Hematopoietic multipotent progenitor cell (in vitro differentiated cells): ENCODE data around the gene HIVEP2. TPM values are rescaled to one million over a fixed set of nuclear protein-coding genes. Genes with fewer than 3 reads are reported as not detected.

ENCODE experiments used
- DNase-seq, 3 donors: peaks; one replicate each; pipeline ENCODE4 v3.0.0-alpha.2; 2011 to 2015; ENCODE audit warnings: low read depth in 2 of 3, low spot score in 2 of 3
- total RNA-seq: library from RNA; depleted of rRNA; stranded (reverse); fragments of >200 nt; gene quantifications from one replicate; pipeline ENCODE4 v1.2.3, GENCODE V29; 2012

HIVEP2 gene
- total RNA-seq, 1 donor = 12.4 TPM

- DNase-seq = peak; percentile 41 to 56 (median 45)
Observed at GRCh38 chr6:142945446-142946180, 637 bp upstream of the HIVEP2 start.

- peak; percentile 77 to 98 (median 92) for DNase-seq
Observed at GRCh38 chr6:142944124-142945048, 590 bp downstream of the HIVEP2 start.

- DNase-seq = peak in 1 of 3 donors; percentile 24
Observed at GRCh38 chr6:142943711-142944123, 1.3 kb downstream of the HIVEP2 start.

DNA sequence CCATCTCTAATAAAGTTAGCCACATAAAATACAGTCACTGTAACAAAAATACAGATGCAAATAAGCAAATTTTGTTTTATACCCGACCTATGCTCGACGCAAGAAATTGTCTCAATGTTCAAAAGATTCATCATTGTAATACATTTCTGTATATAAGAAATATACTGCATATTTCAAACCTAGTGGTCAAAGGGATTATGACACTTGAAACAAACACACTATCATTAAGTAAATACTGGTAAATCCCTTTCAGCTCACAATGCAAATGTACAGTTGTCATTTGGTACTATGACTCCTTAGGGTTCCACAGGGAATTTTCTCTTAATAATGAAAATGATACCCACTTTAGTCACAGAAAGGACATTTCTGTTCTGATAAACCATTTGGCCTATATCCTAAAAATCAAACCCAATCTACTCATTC is 2.2 kb downstream of the HIVEP2 start:
- DNase-seq = peak in 2 of 3 donors; percentile 45 to 73

GRCh38 chr6:142942238-142942637 is 2.7 kb downstream of the HIVEP2 start:
- no peak for DNase-seq

DNA sequence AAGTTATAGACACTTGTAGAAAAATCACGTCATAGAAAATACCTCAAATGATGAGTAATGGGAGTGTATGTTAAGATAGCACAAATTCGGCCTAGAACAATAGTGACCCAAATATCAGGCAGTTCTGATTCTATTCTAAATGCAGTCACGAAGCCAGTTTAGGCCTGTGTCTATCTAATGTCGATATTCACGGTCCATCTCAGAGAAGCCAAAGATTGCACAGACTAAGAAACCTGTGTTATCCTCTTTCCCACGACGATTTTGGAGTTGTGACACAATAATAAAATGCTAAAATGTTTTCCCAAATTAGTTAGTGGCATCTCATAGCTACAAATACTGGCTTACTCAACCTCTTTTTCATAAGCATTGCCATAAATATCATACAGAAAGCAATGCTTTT is 4.0 kb downstream of the HIVEP2 start:
- no peak for DNase-seq

- no peak for DNase-seq
Observed at GRCh38 chr6:142940487-142940886, 4.5 kb downstream of the HIVEP2 start.

DNA sequence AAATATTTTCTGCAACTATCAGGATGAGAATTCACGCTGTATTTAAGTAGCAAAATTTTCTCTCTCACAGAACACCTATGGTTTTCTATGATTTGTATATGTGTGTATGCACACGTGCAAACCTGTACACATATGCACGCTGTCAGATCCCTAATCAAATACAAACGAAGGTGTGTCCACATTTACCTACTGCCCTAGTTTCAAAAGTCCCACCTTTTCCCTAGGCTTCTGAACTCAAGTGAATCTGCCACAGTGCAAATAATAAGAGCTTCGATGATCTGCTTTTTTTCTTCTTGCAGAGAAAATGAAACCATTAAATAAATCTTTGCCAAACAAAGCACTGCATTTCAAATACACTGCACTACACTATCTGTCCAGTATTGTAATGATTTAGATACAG is 6.5 kb downstream of the HIVEP2 start:
- DNase-seq = no peak

GRCh38 chr6:142937986-142938385 is 7.0 kb downstream of the HIVEP2 start:
- DNase-seq = no peak

DNA sequence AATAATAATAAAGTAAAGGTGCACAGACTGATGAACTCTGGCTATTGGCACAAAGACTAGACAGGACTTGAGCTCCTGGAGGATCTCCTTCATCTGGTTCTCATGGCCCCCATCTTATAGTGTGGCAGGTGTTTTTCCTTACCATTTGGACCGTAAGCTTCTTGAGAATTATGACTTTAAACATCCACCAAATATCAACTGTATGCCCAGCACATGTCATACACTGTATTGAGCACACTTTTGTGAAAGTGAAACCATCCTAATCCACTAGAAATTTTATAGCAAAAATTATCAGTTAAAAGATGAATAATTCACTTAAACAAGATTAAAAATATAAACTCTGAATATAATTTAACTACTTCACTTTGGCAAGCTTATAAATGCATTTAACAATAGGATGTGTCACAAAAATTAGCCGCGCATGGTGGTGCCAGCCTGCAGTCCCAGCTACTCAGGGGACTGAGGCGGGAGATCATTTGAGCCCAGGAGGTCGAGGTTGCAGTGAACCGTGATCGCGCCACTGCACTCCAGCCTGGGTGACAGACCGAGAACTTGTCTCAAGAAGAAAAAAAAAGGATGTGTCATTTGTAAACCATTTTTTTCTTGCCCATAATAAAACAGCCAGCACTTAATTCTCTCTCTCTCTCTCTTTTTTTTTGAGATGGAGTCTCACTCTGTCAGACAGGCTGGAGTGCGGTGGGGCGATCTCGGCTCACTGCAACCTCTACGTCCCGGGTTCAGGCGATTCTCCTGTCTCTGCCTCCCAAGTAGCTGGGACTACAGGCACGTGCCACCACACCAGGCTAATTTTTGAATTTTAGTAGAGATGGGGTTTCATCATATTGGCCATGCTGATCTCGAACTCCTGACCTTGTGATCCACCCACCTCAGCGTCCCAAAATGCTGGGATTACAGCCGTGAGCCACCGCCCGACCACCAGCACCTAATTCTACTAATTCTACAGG is 9.1 kb downstream of the HIVEP2 start:
- DNase-seq = no peak

GRCh38 chr6:142934599-142934998 is 10.4 kb downstream of the HIVEP2 start:
- no peak for DNase-seq

GRCh38 chr6:142934106-142934505 is 10.9 kb downstream of the HIVEP2 start:
- no peak for DNase-seq

DNA sequence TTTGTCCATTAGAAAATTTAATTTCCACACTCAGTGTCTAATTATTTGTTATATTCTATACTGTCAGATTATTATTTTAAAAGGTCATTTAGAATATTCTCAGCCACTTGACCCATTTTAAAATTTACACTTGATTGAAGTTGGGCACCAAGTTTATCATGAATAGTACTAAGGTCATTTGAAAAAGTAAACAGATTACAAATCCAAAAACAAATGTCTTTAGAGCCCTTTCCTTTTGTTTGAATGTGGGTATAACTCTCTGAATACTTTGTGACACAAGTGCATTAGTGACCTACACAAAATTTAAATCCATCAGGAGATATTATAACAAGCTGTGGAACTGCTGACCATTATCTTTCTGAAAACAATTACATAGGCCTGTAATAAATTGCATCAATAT is 11.3 kb downstream of the HIVEP2 start:
- no peak for DNase-seq

DNA sequence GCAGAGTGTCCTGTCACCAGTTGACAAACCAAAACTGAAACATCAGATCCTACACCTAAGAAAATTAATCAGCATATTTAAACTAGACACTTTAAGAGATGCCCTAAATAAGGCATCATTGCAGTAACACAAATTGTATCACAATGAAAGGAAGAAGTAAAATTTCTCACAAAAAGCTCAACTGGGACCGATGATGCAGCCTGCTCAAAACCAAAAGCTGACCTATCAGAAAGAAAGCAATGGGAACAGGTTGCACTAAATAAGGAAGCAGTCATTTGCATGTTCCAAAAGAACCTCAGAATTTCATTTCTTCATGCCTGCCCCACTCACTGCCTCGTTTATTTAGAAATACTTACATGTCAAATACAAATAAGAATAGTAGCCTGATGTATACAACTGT is 12.1 kb downstream of the HIVEP2 start:
- DNase-seq = no peak

GRCh38 chr6:142929751-142930358 is 15.1 kb downstream of the HIVEP2 start:
- DNase-seq = no peak

- no peak for DNase-seq
Observed at GRCh38 chr6:142927904-142928303, 17.1 kb downstream of the HIVEP2 start.

DNA sequence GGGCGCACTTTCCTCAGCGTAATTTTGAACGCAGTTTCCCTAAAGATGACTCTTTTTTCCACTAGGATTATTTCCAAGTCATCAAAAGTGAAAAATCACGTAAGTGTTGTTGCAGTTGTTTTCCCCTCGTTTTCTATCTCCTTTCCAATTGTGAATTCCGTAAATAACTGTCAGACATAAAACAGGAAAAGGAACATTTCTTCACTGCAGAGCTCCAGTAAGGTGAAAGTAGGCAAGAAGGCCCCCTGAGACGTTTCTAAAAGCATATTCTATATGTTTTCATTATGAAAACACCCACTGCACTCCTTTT is 17.8 kb downstream of the HIVEP2 start:
- DNase-seq = peak in 1 of 3 donors; percentile 16

DNA sequence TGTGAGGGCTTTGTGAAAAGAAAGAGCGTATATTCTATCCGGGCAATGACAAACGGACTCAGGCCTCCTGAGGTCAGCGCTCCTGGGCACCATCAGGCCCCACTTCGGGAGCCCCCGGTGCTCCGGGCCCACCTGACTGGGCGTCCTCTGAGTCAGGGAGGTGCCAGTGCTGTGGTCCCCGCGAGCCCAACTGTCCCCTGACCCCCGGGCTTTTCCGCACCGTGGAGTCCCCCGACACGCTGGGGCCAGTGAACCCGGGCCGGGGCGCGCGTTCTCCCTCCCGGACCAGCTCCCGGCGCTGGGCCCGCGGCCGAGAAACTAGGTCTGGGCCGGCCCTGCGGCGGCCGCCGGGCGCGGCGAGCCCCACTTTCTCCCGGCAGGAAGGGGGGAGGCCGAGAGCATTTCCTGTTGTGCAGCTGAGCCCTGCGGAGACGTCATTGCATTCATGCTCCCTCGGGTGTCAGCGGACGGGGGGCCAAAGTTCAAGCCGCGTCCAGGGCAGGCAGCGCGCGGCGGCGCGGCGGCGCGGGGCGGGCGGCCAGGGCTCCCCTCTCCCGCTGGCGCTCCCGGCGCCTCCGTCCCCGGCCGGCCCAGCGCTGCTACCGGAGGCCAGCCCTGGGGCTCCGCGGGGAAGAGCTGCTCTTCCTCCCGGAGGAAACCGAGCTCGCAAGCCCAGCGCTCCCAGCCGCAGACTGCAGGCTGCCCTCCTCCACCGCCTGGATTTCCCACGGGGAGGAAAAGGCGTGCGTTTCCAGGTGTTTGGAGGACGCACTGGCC is 18.3 kb downstream of the HIVEP2 start:
- peak; percentile 49 to 71 (median 65) for DNase-seq

GRCh38 chr6:142926177-142926493 is 18.8 kb downstream of the HIVEP2 start:
- no peak for DNase-seq
